Putamen (tissue), 1 donor: ENCODE results near the gene ZNF770.
"Not testable (repeated sequence)": the region's sequence is repeated elsewhere in the genome, so short reads cannot be mapped to it uniquely, and the experiment has no call there.

ENCODE experiments used
- DNase-seq: peaks from one replicate; pipeline ENCODE4 v3.0.0-alpha.2; 2016; ENCODE audit warnings: low spot score

Gene ZNF770

GRCh38 chr15:34973512-34973911 is 14.6 kb downstream of the ZNF770 start:
- no peak for DNase-seq

GRCh38 chr15:34970098-34970643 is 17.9 kb downstream of the ZNF770 start:
- not testable (repeated sequence) for DNase-seq

GRCh38 chr15:34969340-34970097 is 18.6 kb downstream of the ZNF770 start, which contains the start of gene AQR:
AQR (minus strand) TSS chr15:34969742; CDS start chr15:34969613, 129 bp downstream.
- peak; percentile 97 for DNase-seq

GRCh38 chr15:34964277-34964676 is 23.8 kb downstream of the ZNF770 start:
- no peak for DNase-seq

GRCh38 chr15:34953851-34954250 is 34.2 kb downstream of the ZNF770 start:
- no peak for DNase-seq

GRCh38 chr15:34952481-34952880 is 35.6 kb downstream of the ZNF770 start:
- no peak for DNase-seq

GRCh38 chr15:34951993-34952392 is 36.1 kb downstream of the ZNF770 start:
- no peak for DNase-seq

GRCh38 chr15:34944936-34945335 is 43.2 kb downstream of the ZNF770 start:
- no peak for DNase-seq

- DNase-seq, result no peak
These were observed 44.4 kb downstream of the ZNF770 start for GRCh38 chr15:34943711-34944110.

GRCh38 chr15:34943264-34943663 is 44.8 kb downstream of the ZNF770 start:
- not testable (repeated sequence) for DNase-seq

GRCh38 chr15:34942363-34942762 is 45.7 kb downstream of the ZNF770 start:
- DNase-seq, result no peak

GRCh38 chr15:34941831-34942230 is 46.3 kb downstream of the ZNF770 start:
- no peak for DNase-seq

- DNase-seq, result no peak
These were observed 46.8 kb downstream of the ZNF770 start for GRCh38 chr15:34941185-34941698.

GRCh38 chr15:34933432-34933975 is 54.6 kb downstream of the ZNF770 start:
- no peak for DNase-seq

GRCh38 chr15:34928349-34928748 is 59.7 kb downstream of the ZNF770 start:
- not testable (repeated sequence) for DNase-seq
